Stimulated activated CD8-positive, alpha-beta memory T cell treated with anti-CD3 and anti-CD28 coated beads, Interleukin-2, amount 100 ng/mL, for 1 hour (primary cell): ENCODE measurements around the gene EFHD2.
"Not testable (repeated sequence)": the region's sequence is repeated elsewhere in the genome, so short reads cannot be mapped to it uniquely, and the experiment has no call there.

ENCODE experiments used
- DNase-seq, 2 donors: peaks; one replicate each; pipeline ENCODE4 v3.0.0-alpha.2; 2020; ENCODE audit warnings: low read depth in 2 of 2

The EFHD2 gene

GRCh38 chr1:15430787-15431570 is 21.3 kb downstream of the EFHD2 start:
- DNase-seq = peak; percentile 55 to 63

- no peak for DNase-seq
Observed at GRCh38 chr1:15431571-15431948, 21.9 kb downstream of the EFHD2 start.

- DNase-seq = no peak
Observed at GRCh38 chr1:15432324-15432723, 22.6 kb downstream of the EFHD2 start.

- DNase-seq = no peak
Observed at GRCh38 chr1:15433471-15433870, 23.8 kb downstream of the EFHD2 start.

GRCh38 chr1:15434739-15435138 is 25.1 kb downstream of the EFHD2 start:
- not testable (repeated sequence) for DNase-seq

GRCh38 chr1:15435239-15436077 is 25.8 kb downstream of the EFHD2 start:
- no peak for DNase-seq

GRCh38 chr1:15436881-15437442 is 27.3 kb downstream of the EFHD2 start:
- DNase-seq = no peak

GRCh38 chr1:15439325-15439724 is 29.6 kb downstream of the EFHD2 start:
- no peak for DNase-seq

GRCh38 chr1:15440357-15440756 is 30.7 kb downstream of the EFHD2 start:
- no peak for DNase-seq

GRCh38 chr1:15441247-15441646 is 31.6 kb downstream of the EFHD2 start:
- no peak for DNase-seq

GRCh38 chr1:15442119-15442518 is 32.4 kb downstream of the EFHD2 start:
- no peak for DNase-seq

- no peak for DNase-seq
Observed at GRCh38 chr1:15442759-15443158, 33.1 kb downstream of the EFHD2 start.

GRCh38 chr1:15443281-15443680 is 33.6 kb downstream of the EFHD2 start:
- DNase-seq = no peak

- DNase-seq = no peak
Observed at GRCh38 chr1:15444468-15445389, 35.0 kb downstream of the EFHD2 start.

GRCh38 chr1:15445390-15446122 is 35.9 kb downstream of the EFHD2 start:
- no peak for DNase-seq

- DNase-seq = no peak
Observed at GRCh38 chr1:15446212-15446611, 36.5 kb downstream of the EFHD2 start.

- no peak for DNase-seq
Observed at GRCh38 chr1:15448877-15449462, 39.3 kb downstream of the EFHD2 start.

GRCh38 chr1:15449567-15449966 is 39.9 kb downstream of the EFHD2 start:
- no peak for DNase-seq

GRCh38 chr1:15451014-15451722 is 41.5 kb downstream of the EFHD2 start:
- no peak for DNase-seq

GRCh38 chr1:15452216-15452615 is 42.5 kb downstream of the EFHD2 start:
- DNase-seq = no peak
